Endothelial cell of umbilical vein (primary cell): Measurements from ENCODE around the gene RABL6. TPM values are rescaled to one million over a fixed set of nuclear protein-coding genes. Genes with fewer than 3 reads are reported as not detected.

Experiments
- BruUV-seq: library from RNA; stranded (reverse); fragments of 400-500 nt; replicated peaks from 2 replicates; lab custom pipeline; 2021; lab: Mats Ljungman, UMichigan
- CTCF ChIA-PET: fragments of 300-600, 350-600 bp; sonication (Branson Sonifier 250); formaldehyde crosslinking; loops from one replicate; lab custom pipeline; 2021; ENCODE audit warnings: antibody characterized with exemption, inconsistent platforms; lab: Charles Lee
- POLR2A ChIA-PET: fragments of 300-600, 350-600 bp; sonication (Branson Sonifier 250); formaldehyde crosslinking; loops from one replicate; lab custom pipeline; 2021; ENCODE audit warnings: antibody characterized with exemption, inconsistent platforms; lab: Charles Lee
- DNase-seq: peaks from one replicate; pipeline ENCODE4 v3.0.0-alpha.2; 2011; ENCODE audit warnings: low read depth, low spot score
- FAIRE-seq: peaks from 2 replicates; lab custom pipeline; 2011; peaks lifted over from hg19 to GRCh38; lab: Jason Lieb, UNC
- H2AFZ ChIP-seq: 2 replicates; pipeline ENCODE4 v1.6.0; 2012; ENCODE audit warnings: low read depth, low read length, control low read depth, inconsistent platforms
- H3K27ac ChIP-seq: 2 replicates; pipeline ENCODE4 v1.5.1; 2011; ENCODE audit warnings: low read depth, mild to moderate bottlenecking, control low read depth, low read length, moderate library complexity; ENCODE audit not compliant: insufficient read depth
- H3K27me3 ChIP-seq, 2 experiments: 2 replicates each; pipeline versions ENCODE4 v1.6.0 to v1.6.1; 2011; ENCODE audit warnings: low read length in 2 of 2, mixed read lengths in 1 of 2; ENCODE audit not compliant: control insufficient read depth in 2 of 2, insufficient read depth in 2 of 2
- H3K36me3 ChIP-seq, 2 experiments: 2 replicates in 1 of 2; 3 replicates in 1 of 2; pipeline ENCODE4 v1.5.1; 2011; ENCODE audit warnings: low read length in 2 of 2, mild to moderate bottlenecking in 1 of 2, moderate library complexity in 1 of 2; ENCODE audit not compliant: control insufficient read depth in 2 of 2, insufficient read depth in 2 of 2; ENCODE audit errors: extremely low read depth in 1 of 2
- H3K4me1 ChIP-seq: 3 replicates; pipeline ENCODE4 v1.5.1; 2011; ENCODE audit warnings: mild to moderate bottlenecking, low read length; ENCODE audit not compliant: control insufficient read depth, insufficient read depth; ENCODE audit errors: extremely low read depth
- H3K4me2 ChIP-seq: 2 replicates; pipeline ENCODE4 v1.6.1; 2011; ENCODE audit warnings: low read length, control low read depth, mixed read lengths; ENCODE audit not compliant: insufficient read depth
- H3K4me3 ChIP-seq, 3 experiments: fragments of 200-600 bp in 1 of 3; sonication (generic), shearing (Covaris generic) in 1 of 3; replicated peaks in 1 of 3; 2 replicates each; pipeline ENCODE4 v1.5.1; 2011 to 2016; ENCODE audit warnings: control low read depth in 3 of 3, low read length in 3 of 3, mild to moderate bottlenecking in 2 of 3, inconsistent platforms in 1 of 3, low read depth in 1 of 3, moderate library complexity in 1 of 3; ENCODE audit not compliant: insufficient read depth in 1 of 3
- H3K79me2 ChIP-seq: 2 replicates; pipeline ENCODE4 v1.6.0; 2012; ENCODE audit warnings: low read length, inconsistent platforms; ENCODE audit not compliant: control insufficient read depth, insufficient read depth
- H3K9ac ChIP-seq: replicated peaks from 2 replicates; pipeline ENCODE3; 2011; ENCODE audit warnings: low read length, control low read depth; ENCODE audit not compliant: insufficient read depth; ENCODE audit errors: extremely low read depth
- H3K9me1 ChIP-seq: replicated peaks from 3 replicates; pipeline ENCODE4 v1.6.0; 2011; ENCODE audit warnings: mild to moderate bottlenecking, low read length; ENCODE audit not compliant: control insufficient read depth, insufficient read depth; ENCODE audit errors: extremely low read depth
- H3K9me3 ChIP-seq: replicated peaks from 2 replicates; pipeline ENCODE4 v1.5.1; 2012; ENCODE audit warnings: low read length, inconsistent platforms; ENCODE audit not compliant: control insufficient read depth, insufficient read depth
- H4K20me1 ChIP-seq: replicated peaks from 2 replicates; pipeline ENCODE3; 2011; ENCODE audit warnings: mild to moderate bottlenecking, low read length; ENCODE audit not compliant: control insufficient read depth, insufficient read depth; ENCODE audit errors: extremely low read depth
- CTCF ChIP-seq, 2 donors: IDR thresholded peaks; 1 replicate in 1 of 2; 2 replicates in 1 of 2; pipeline ENCODE4 v1.5.1; 2011; ENCODE audit warnings: low read length in 2 of 2, mild to moderate bottlenecking in 2 of 2, moderate library complexity in 2 of 2, control low read depth in 1 of 2, inconsistent platforms in 1 of 2, low read depth in 1 of 2; ENCODE audit not compliant: insufficient read depth in 1 of 2; ENCODE audit errors: extremely low read depth in 1 of 2
- EZH2 ChIP-seq: IDR thresholded peaks from 2 replicates; pipeline ENCODE4 v1.6.1; 2012; ENCODE audit warnings: borderline replicate concordance, low read depth, mild to moderate bottlenecking, moderate library complexity, low read length, inconsistent platforms; ENCODE audit not compliant: severe bottlenecking
- FOS ChIP-seq: IDR thresholded peaks from 2 replicates; pipeline ENCODE4 v1.6.1; 2011; ENCODE audit warnings: mild to moderate bottlenecking, low read length, moderate library complexity, borderline replicate concordance; ENCODE audit not compliant: insufficient read depth
- GATA2 ChIP-seq: IDR thresholded peaks from 2 replicates; pipeline ENCODE4 v1.7.0; 2011; ENCODE audit warnings: low read depth, mild to moderate bottlenecking, moderate library complexity, mixed read lengths, low read length; ENCODE audit not compliant: insufficient read length, insufficient read depth
- JUN ChIP-seq: IDR thresholded peaks from 2 replicates; pipeline ENCODE4 v1.6.1; 2011; ENCODE audit warnings: borderline replicate concordance, low read depth; ENCODE audit not compliant: insufficient read length, insufficient read depth
- MAX ChIP-seq: IDR thresholded peaks from 2 replicates; pipeline ENCODE4 v1.6.1; 2011; ENCODE audit not compliant: insufficient read depth, insufficient read length
- MYC ChIP-seq: IDR thresholded peaks from one replicate; pipeline ENCODE4 v1.6.1; 2011; ENCODE audit warnings: mild to moderate bottlenecking, low read depth, low read length
- POLR2A ChIP-seq: IDR thresholded peaks from 2 replicates; pipeline ENCODE4 v1.6.1; 2012; ENCODE audit warnings: low read depth, mild to moderate bottlenecking, control low read depth, low read length
- POLR2AphosphoS5 ChIP-seq: IDR thresholded peaks from 2 replicates; pipeline ENCODE4 v1.6.1; 2012; ENCODE audit warnings: low read depth, mild to moderate bottlenecking, control low read depth, low read length, moderate library complexity; ENCODE audit not compliant: insufficient read depth
- dilution Hi-C: fragments of 300-500 bp; cut with MboI; formaldehyde crosslinking; loops from one replicate; pipeline ENCODE4 v1.15.0; 2019; ENCODE audit warnings: low sequenced_read_pairs; ENCODE audit not compliant: extremely low pct_ligation_motif_present
- intact Hi-C: fragments of 100-400 bp; cut with micrococcal nuclease; formaldehyde crosslinking; loops from one replicate; pipeline ENCODE4 v1.10.0; 2022
- polyA plus RNA-seq, 4 experiments: library from polyadenylated mRNA; depleted of rRNA in 3 of 4; stranded (reverse) in 3 of 4; unstranded in 1 of 4; fragments of >200 nt; gene quantifications; 2 replicates each; pipeline versions ENCODE4 v1.2.1 to v1.2.3, GENCODE V29; 2011 to 2012; ENCODE audit warnings: missing spikeins in 1 of 4
- total RNA-seq: library from RNA; stranded (reverse); gene quantifications from 2 replicates; pipeline ENCODE4 v1.2.3, GENCODE V29; 2021

RABL6 gene
- total and polyA plus RNA-seq, 2 donors (not counting 3 experiments of a cell fraction or from before 2014, with no cell fraction given) = 60.8 to 112 TPM

GRCh38 chr9:136760424-136760823, 47.3 kb upstream of the RABL6 start:
- no peaks in the 10 kb centered on the region for H4K20me1 ChIP-seq
- no peak for DNase-seq
- ChIA-PET POLR2A (no interaction called here), CTCF (interaction anchor here (0.9 to 2.1 kb wide), 4 partner anchors 10 to 269 kb away, joined by 3 to 7 read pairs (median 4); partner anchors contain the start of genes LCN10 and TMEM141)
- no peaks in the 10 kb centered on the region for H3K27me3 ChIP-seq
- H3K27ac ChIP-seq = no peak overlapping the region
- dilution Hi-C loops (no loop called here), intact Hi-C loops (no loop called here)
- H3K4me2 ChIP-seq = no peak overlapping the region
- no peaks in the 10 kb centered on the region for H3K9me1 ChIP-seq
- no peak overlapping the region for H2AFZ ChIP-seq
- H3K36me3 ChIP-seq = no peaks in the 10 kb centered on the region
- no peaks in the 10 kb centered on the region for H3K9me3 ChIP-seq
- no peak overlapping the region for H3K9ac ChIP-seq
- no peak for TF ChIP-seq GATA2
- no peak for TF ChIP-seq POLR2A
- no peak for TF ChIP-seq JUN
- TF ChIP-seq EZH2 = no peak
- TF ChIP-seq FOS = no peak
- TF ChIP-seq MAX = no peak
- TF ChIP-seq CTCF (IDR thresholded peaks at IDR 0.05; ENCODE audit: extremely low read depth in 1 of 2, insufficient read depth in 1 of 2, low read depth in 1 of 2, low read length in 2 of 2) = no peak
- no peak for TF ChIP-seq MYC
- TF ChIP-seq POLR2AphosphoS5 = no peak
- no peaks in the 10 kb centered on the region for H3K79me2 ChIP-seq
- no peak overlapping the region for H3K4me3 ChIP-seq
- H3K4me1 ChIP-seq = no peaks in the 10 kb centered on the region
- FAIRE-seq = no peak
- no TSS peak for BruUV-seq
